Measurements from ENCODE around the gene BLMH.

BLMH gene

GRCh38 chr17:30253312-30253711 lies 38.4 kb downstream of the BLMH start:
- FAIRE-seq, result no peak
- no peak for DNase-seq (ENCODE audit: low spot score)

GRCh38 chr17:30251931-30252330 lies 39.8 kb downstream of the BLMH start:
- DNase-seq (ENCODE audit: low spot score), result no peak
- peak; percentile 10 for FAIRE-seq

GRCh38 chr17:30249460-30249859 lies 42.3 kb downstream of the BLMH start:
- FAIRE-seq (no peak), DNase-seq (ENCODE audit: low spot score) (no peak)

- FAIRE-seq (no peak), DNase-seq (ENCODE audit: low spot score) (no peak)
Observed at GRCh38 chr17:30248786-30249185, 43.0 kb downstream of the BLMH start.

- DNase-seq (ENCODE audit: low spot score) (no peak), FAIRE-seq (no peak)
Observed at GRCh38 chr17:30246460-30246859, 45.3 kb downstream of the BLMH start.

GRCh38 chr17:30244853-30245385 lies 46.8 kb downstream of the BLMH start:
- FAIRE-seq (no peak), DNase-seq (ENCODE audit: low spot score) (peak; percentile 84)

- DNase-seq (ENCODE audit: low spot score) (no peak), FAIRE-seq (no peak)
Observed at GRCh38 chr17:30243568-30243967, 48.2 kb downstream of the BLMH start.

- FAIRE-seq (no peak), DNase-seq (ENCODE audit: low spot score) (no peak)
Observed at GRCh38 chr17:30243002-30243401, 48.7 kb downstream of the BLMH start.

- DNase-seq (ENCODE audit: low spot score) (no peak), FAIRE-seq (no peak)
Observed at GRCh38 chr17:30241051-30241450, 50.7 kb downstream of the BLMH start.

- FAIRE-seq (no peak), DNase-seq (ENCODE audit: low spot score) (no peak)
Observed at GRCh38 chr17:30240177-30240576, 51.6 kb downstream of the BLMH start.

- DNase-seq (ENCODE audit: low spot score), result no peak
- FAIRE-seq, result no peak
Observed at GRCh38 chr17:30239089-30239462, 52.7 kb downstream of the BLMH start.

GRCh38 chr17:30238387-30239088 lies 53.2 kb downstream of the BLMH start:
- no peak for DNase-seq (ENCODE audit: low spot score)
- no peak for FAIRE-seq

- FAIRE-seq (no peak), DNase-seq (ENCODE audit: low spot score) (no peak)
Observed at GRCh38 chr17:30238003-30238344, 53.8 kb downstream of the BLMH start.

GRCh38 chr17:30237296-30238002 lies 54.3 kb downstream of the BLMH start:
- FAIRE-seq (no peak), DNase-seq (ENCODE audit: low spot score) (no peak)

GRCh38 chr17:30236766-30237165 lies 55.0 kb downstream of the BLMH start:
- DNase-seq (ENCODE audit: low spot score), result no peak
- no peak for FAIRE-seq

GRCh38 chr17:30236297-30236624 lies 55.5 kb downstream of the BLMH start:
- FAIRE-seq (no peak), DNase-seq (ENCODE audit: low spot score) (no peak)

GRCh38 chr17:30235386-30236296 lies 56.1 kb downstream of the BLMH start, which contains the start of gene SLC6A4:
TSS of gene SLC6A4 (minus strand) at chr17:30235697. CDS start at chr17:30221958, 13,739 bp downstream.
- DNase-seq (ENCODE audit: low spot score), result no peak
- FAIRE-seq, result no peak

- no peak for FAIRE-seq
- no peak for DNase-seq (ENCODE audit: low spot score)
Observed at GRCh38 chr17:30234964-30235363, 56.8 kb downstream of the BLMH start.

- FAIRE-seq, result no peak
Observed at GRCh38 chr17:30234296-30234695, 57.4 kb downstream of the BLMH start.

GRCh38 chr17:30232824-30233427 lies 58.8 kb downstream of the BLMH start:
- FAIRE-seq, result no peak
- DNase-seq (ENCODE audit: low spot score), result no peak

More at GRCh38 chr17:30234296-30234695, 57.4 kb downstream of the BLMH start:
- no peak for DNase-seq (ENCODE audit: low spot score)

GRCh38 chr17:30232015-30232823 lies 59.5 kb downstream of the BLMH start:
- DNase-seq (ENCODE audit: low spot score) (no peak), FAIRE-seq (no peak)
